Keratinocyte (primary cell): ENCODE results near the gene CLCN5. TPM values are rescaled to one million over a fixed set of nuclear protein-coding genes. Genes with fewer than 3 reads are reported as not detected.

Source experiments
- DNase-seq: peaks from one replicate; pipeline ENCODE4 v3.0.0-alpha.2; 2011; ENCODE audit warnings: low read depth, missing footprints, low spot score
- FAIRE-seq: peaks from 2 replicates; lab custom pipeline; 2011; peaks lifted over from hg19 to GRCh38; lab: Jason Lieb, UNC
- H2AFZ ChIP-seq: 2 replicates; pipeline ENCODE4 v1.6.0; 2012; ENCODE audit warnings: low read length, control low read depth, inconsistent platforms; ENCODE audit not compliant: control insufficient read depth
- H3K27ac ChIP-seq: 2 replicates; pipeline ENCODE4 v1.5.1; 2011; ENCODE audit warnings: low read length; ENCODE audit not compliant: control insufficient read depth, insufficient read depth
- H3K27me3 ChIP-seq: 3 replicates; pipeline ENCODE4 v1.6.0; 2011; ENCODE audit warnings: low read length; ENCODE audit not compliant: control insufficient read depth, insufficient read depth; ENCODE audit errors: extremely low read depth
- H3K36me3 ChIP-seq, 2 experiments: 2 replicates in 1 of 2; 3 replicates in 1 of 2; pipeline ENCODE4 v1.5.1; 2011; ENCODE audit warnings: low read length in 2 of 2, mild to moderate bottlenecking in 1 of 2; ENCODE audit not compliant: control insufficient read depth in 2 of 2, insufficient read depth in 2 of 2; ENCODE audit errors: extremely low read depth in 1 of 2
- H3K4me1 ChIP-seq: 3 replicates; pipeline ENCODE4 v1.5.1; 2011; ENCODE audit warnings: low read length; ENCODE audit not compliant: control insufficient read depth, insufficient read depth; ENCODE audit errors: extremely low read depth
- H3K4me2 ChIP-seq: 3 replicates; pipeline ENCODE4 v1.6.0; 2011; ENCODE audit warnings: low read depth, low read length; ENCODE audit not compliant: control insufficient read depth, insufficient read depth; ENCODE audit errors: extremely low read depth
- H3K4me3 ChIP-seq, 3 experiments: fragments of 200-600 bp in 1 of 3; sonication (generic) in 1 of 3; 2 replicates in 2 of 3; 3 replicates in 1 of 3; pipeline ENCODE4 v1.5.1; 2011 to 2016; ENCODE audit warnings: low read length in 3 of 3, mild to moderate bottlenecking in 3 of 3, control low read depth in 2 of 3, inconsistent platforms in 1 of 3, low read depth in 1 of 3, mixed read lengths in 1 of 3, mixed run types in 1 of 3, moderate library complexity in 1 of 3; ENCODE audit not compliant: control insufficient read depth in 2 of 3, insufficient read depth in 2 of 3; ENCODE audit errors: extremely low read depth in 1 of 3
- H3K79me2 ChIP-seq: 2 replicates; pipeline ENCODE4 v1.6.0; 2012; ENCODE audit warnings: low read length; ENCODE audit not compliant: control insufficient read depth, insufficient read depth
- H3K9ac ChIP-seq: 3 replicates; pipeline ENCODE4 v1.6.0; 2011; ENCODE audit warnings: low read length; ENCODE audit not compliant: control insufficient read depth, insufficient read depth; ENCODE audit errors: extremely low read depth
- H3K9me1 ChIP-seq: 3 replicates; pipeline ENCODE4 v1.6.0; 2011; ENCODE audit warnings: low read length; ENCODE audit not compliant: control insufficient read depth, insufficient read depth; ENCODE audit errors: extremely low read depth
- H3K9me3 ChIP-seq: 2 replicates; pipeline ENCODE4 v1.5.1; 2012; ENCODE audit warnings: low read depth, low read length; ENCODE audit not compliant: control insufficient read depth
- H4K20me1 ChIP-seq: 3 replicates; pipeline ENCODE4 v1.6.0; 2011; ENCODE audit warnings: low read length; ENCODE audit not compliant: control insufficient read depth, insufficient read depth; ENCODE audit errors: extremely low read depth
- CTCF ChIP-seq, 3 experiments: IDR thresholded peaks in 1 of 3; conservative IDR thresholded peaks in 1 of 3; optimal IDR thresholded peaks in 1 of 3; 2 replicates in 2 of 3; 3 replicates in 1 of 3; pipeline versions ENCODE3 to v1.5.1; 2011; ENCODE audit warnings: low read length in 3 of 3, mild to moderate bottlenecking in 3 of 3, moderate library complexity in 2 of 3, control low read depth in 1 of 3, inconsistent platforms in 1 of 3; ENCODE audit not compliant: insufficient read depth in 2 of 3; ENCODE audit errors: extremely low read depth in 1 of 3
- EZH2 ChIP-seq: IDR thresholded peaks from one replicate; pipeline ENCODE4 v1.6.1; 2012; ENCODE audit warnings: inconsistent platforms, mild to moderate bottlenecking, low read length, moderate library complexity
- dilution Hi-C: fragments of 300-500 bp; cut with MboI; formaldehyde crosslinking; loops from one replicate; pipeline ENCODE4 v1.7.0; 2020; ENCODE audit warnings: low sequenced_read_pairs; ENCODE audit not compliant: extremely low pct_ligation_motif_present
- polyA plus RNA-seq, 5 experiments: library from polyadenylated mRNA; depleted of rRNA in 3 of 5; stranded (reverse) in 3 of 5; stranded (forward) in 1 of 5; unstranded in 1 of 5; fragments of >200 nt; gene quantifications; 1 replicate in 1 of 5; 2 replicates in 3 of 5; 3 replicates in 1 of 5; pipeline versions ENCODE4 v1.2.1 to v1.2.3, GENCODE V29; 2011 to 2012; ENCODE audit warnings: missing spikeins in 2 of 5, low read depth in 1 of 5, low replicate concordance in 1 of 5

Gene CLCN5
- polyA plus RNA-seq, 1 donor (not counting 4 experiments of a cell fraction or from before 2014, with no cell fraction given) = 3.9 TPM

GRCh38 chrX:49992853-49993252 is 70.5 kb downstream of the CLCN5 start:
- Histone ChIP-seq H4K20me1 (no peaks in the 10 kb centered on the region), H3K79me2 (no peaks in the 10 kb centered on the region), H3K9me1 (no peaks in the 10 kb centered on the region), H2AFZ (no peak overlapping the region), H3K4me2 (no peak overlapping the region), H3K27me3 (no peaks in the 10 kb centered on the region), H3K4me3 (no peak overlapping the region), H3K9me3 (no peaks in the 10 kb centered on the region), H3K9ac (no peak overlapping the region), H3K4me1 (peaks cover 12% of the 10 kb centered on the region), H3K36me3 (no peaks in the 10 kb centered on the region), H3K27ac (no peak overlapping the region)
- DNase-seq (no peak), FAIRE-seq (no peak)
- TF ChIP-seq EZH2 (no peak), CTCF (optimal IDR thresholded peaks at IDR 0.05 in 1 of 3, IDR thresholded peaks at IDR 0.05 in 1 of 3, conservative IDR thresholded peaks at IDR 0.05 in 1 of 3; ENCODE audit: extremely low read depth in 1 of 3, insufficient read depth in 2 of 3, low read length in 3 of 3) (no peak)
- dilution Hi-C loops = no loop called here

DNA sequence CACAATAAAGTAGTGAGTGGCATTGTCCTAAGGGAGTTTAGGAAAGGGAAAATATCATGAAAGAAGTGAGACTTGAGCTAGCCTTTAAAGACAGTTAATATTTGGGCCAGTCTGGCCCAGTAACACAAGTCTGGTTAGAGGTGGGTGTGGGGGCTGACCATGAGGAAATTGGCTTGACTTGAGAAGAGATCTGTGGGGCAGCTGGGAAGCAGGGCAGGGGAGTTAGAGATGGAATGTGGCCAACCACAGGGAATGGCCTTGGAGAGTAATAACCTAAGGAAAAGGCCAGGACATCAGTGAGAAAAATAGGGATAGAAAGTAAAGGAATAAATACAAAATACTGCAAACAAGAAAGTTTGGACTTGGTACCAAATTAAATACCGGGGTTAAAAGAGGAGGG is 71.3 kb downstream of the CLCN5 start:
- Histone ChIP-seq H2AFZ (no peak overlapping the region), H3K9me3 (no peaks in the 10 kb centered on the region), H3K27ac (no peak overlapping the region), H3K36me3 (no peaks in the 10 kb centered on the region), H4K20me1 (no peaks in the 10 kb centered on the region), H3K9ac (no peak overlapping the region), H3K4me1 (peaks cover 12% of the 10 kb centered on the region), H3K4me3 (no peak overlapping the region), H3K4me2 (no peak overlapping the region), H3K79me2 (no peaks in the 10 kb centered on the region), H3K27me3 (no peaks in the 10 kb centered on the region), H3K9me1 (no peaks in the 10 kb centered on the region)
- FAIRE-seq (no peak), DNase-seq (no peak)
- TF ChIP-seq EZH2 (no peak), CTCF (optimal IDR thresholded peaks at IDR 0.05 in 1 of 3, IDR thresholded peaks at IDR 0.05 in 1 of 3, conservative IDR thresholded peaks at IDR 0.05 in 1 of 3; ENCODE audit: extremely low read depth in 1 of 3, insufficient read depth in 2 of 3, low read length in 3 of 3) (no peak)
- dilution Hi-C loops = no loop called here
